GM18519 (cell line): ENCODE results near the gene TCL1B.
"Not testable (repeated sequence)": the region's sequence is repeated elsewhere in the genome, so short reads cannot be mapped to it uniquely, and the experiment has no call there.

ENCODE experiments used
- ATAC-seq: cut with Tn5 transposase; IDR thresholded peaks from one replicate; pipeline ENCODE4 v1.9.1; 2021; ENCODE audit warnings: mild to moderate bottlenecking, moderate library complexity; ENCODE audit not compliant: unreplicated experiment, low FRiP score

Gene TCL1B

GRCh38 chr14:95665530-95665929 is 20.7 kb upstream of the TCL1B start:
- ATAC-seq: not testable (repeated sequence)

GRCh38 chr14:95666450-95666849 is 19.8 kb upstream of the TCL1B start:
- no peak for ATAC-seq

- no peak for ATAC-seq
Observed at GRCh38 chr14:95667249-95667693, 19.0 kb upstream of the TCL1B start.

- ATAC-seq: no peak
Observed at GRCh38 chr14:95668235-95668772, 17.9 kb upstream of the TCL1B start.

GRCh38 chr14:95674613-95675012 is 11.6 kb upstream of the TCL1B start:
- ATAC-seq: no peak

- ATAC-seq: no peak
Observed at GRCh38 chr14:95675486-95675885, 10.7 kb upstream of the TCL1B start.

- ATAC-seq: no peak
Observed at GRCh38 chr14:95677179-95677835, 8.9 kb upstream of the TCL1B start.

GRCh38 chr14:95679148-95679815 is 6.9 kb upstream of the TCL1B start:
- no peak for ATAC-seq

- ATAC-seq: no peak
Observed at GRCh38 chr14:95679998-95680735, 6.1 kb upstream of the TCL1B start.

- ATAC-seq: no peak
Observed at GRCh38 chr14:95681153-95681552, 5.1 kb upstream of the TCL1B start.

- ATAC-seq: no peak
Observed at GRCh38 chr14:95683793-95684192, 2.4 kb upstream of the TCL1B start.

- ATAC-seq: no peak
Observed at GRCh38 chr14:95686935-95687334, 709 bp downstream of the TCL1B start.

- ATAC-seq: no peak
Observed at GRCh38 chr14:95689441-95689840, 3.2 kb downstream of the TCL1B start.

- no peak for ATAC-seq
Observed at GRCh38 chr14:95690815-95691214, 4.6 kb downstream of the TCL1B start.

- ATAC-seq: no peak
Observed at GRCh38 chr14:95691591-95691990, 5.4 kb downstream of the TCL1B start.

- ATAC-seq: no peak
Observed at GRCh38 chr14:95692109-95692508, 5.9 kb downstream of the TCL1B start.

GRCh38 chr14:95695051-95695450 is 8.8 kb downstream of the TCL1B start:
- ATAC-seq: no peak

GRCh38 chr14:95695913-95696312 is 9.7 kb downstream of the TCL1B start:
- no peak for ATAC-seq

- ATAC-seq: no peak
Observed at GRCh38 chr14:95696741-95697140, 10.5 kb downstream of the TCL1B start.

GRCh38 chr14:95697764-95698163 is 11.5 kb downstream of the TCL1B start:
- peak; percentile 52 for ATAC-seq

GRCh38 chr14:95698287-95698686 is 12.1 kb downstream of the TCL1B start:
- ATAC-seq: no peak
